ENCODE data around the gene PRPS2.

The PRPS2 gene
- total RNA-seq = 19.2 to 28.9 (median 20.5) reads per million in 3 donors

DNA sequence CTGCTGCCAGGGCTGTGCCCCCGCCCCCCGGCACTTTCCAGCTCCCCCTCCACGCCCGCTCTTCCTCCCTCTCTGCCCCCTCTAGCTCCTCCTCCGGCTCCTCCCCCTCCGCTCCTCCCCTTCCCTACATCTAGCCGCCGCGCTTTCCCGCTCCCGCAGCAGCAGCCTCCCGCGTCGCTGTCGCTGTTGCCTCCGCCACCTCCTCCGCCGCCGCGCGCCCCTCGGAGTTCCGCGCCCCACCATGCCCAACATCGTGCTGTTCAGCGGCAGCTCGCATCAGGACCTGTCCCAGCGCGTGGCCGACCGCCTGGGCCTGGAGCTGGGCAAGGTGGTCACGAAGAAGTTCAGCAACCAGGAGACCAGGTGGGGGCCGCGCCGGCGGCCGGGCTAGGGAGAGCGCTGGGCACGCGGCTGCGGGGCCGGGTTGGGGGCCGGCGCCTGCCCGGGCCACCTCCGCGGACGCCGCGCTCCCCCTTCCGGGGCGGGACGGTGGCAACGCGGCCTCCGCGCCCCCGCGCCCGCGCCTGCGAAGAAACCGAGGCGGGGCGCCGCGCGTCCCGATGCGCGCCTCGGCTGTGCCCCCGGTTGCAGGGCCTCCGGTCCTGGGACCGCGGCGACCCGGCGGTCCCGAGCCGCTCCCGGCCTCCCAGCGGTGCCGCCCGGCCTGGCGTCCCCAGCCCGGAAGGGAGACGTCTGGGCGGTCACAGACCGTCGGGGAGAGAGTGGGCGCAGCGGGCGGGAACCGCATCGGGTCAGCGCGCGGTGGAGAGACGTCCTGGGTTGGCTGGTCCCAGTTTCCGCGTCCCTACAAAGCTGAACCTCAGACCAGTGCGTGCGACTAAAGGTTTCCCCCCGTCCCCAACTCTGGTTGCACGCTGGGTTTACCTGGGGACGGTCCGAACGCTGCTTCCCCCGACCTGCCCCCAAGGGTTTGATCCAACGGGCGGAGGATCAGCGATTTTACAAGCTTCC is at the start of gene PRPS2:
TSS of gene PRPS2 (plus strand) at position 156 of the 972 bp plus-strand sequence. CDS start at position 242, 86 bp downstream.
- H3K27me3 ChIP-seq (replicated peaks; ENCODE audit: control insufficient read depth, insufficient read depth, low read length, poor library complexity, severe bottlenecking) = no peaks in the 10 kb centered on the region
- peak within 1 kb of the TSS; percentile 42 for H3K27ac ChIP-seq (ENCODE audit: insufficient read depth, low read length, poor library complexity, severe bottlenecking)

DNA sequence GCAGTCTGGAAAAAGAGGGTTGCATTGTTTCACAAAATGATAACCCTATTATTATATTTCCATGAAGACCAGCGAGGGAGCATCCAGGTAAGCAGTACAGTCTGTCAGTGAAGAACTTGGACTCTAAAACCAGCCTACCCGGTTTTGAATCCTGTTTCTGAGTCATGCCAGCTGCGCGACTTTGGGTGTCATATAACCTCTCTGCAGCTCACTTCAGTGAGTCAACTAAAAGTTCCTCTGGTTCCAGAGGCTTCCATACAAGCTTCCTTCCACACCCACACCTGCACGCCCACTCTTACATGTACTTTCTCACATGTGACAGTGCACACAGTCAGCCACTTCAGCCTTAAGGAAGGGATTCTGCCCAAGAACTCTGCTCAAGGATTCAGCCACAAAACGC is 49.8 kb upstream of the PRPS2 start:
- Histone ChIP-seq H3K9me3 (ENCODE audit: control insufficient read depth, low read length) (no peaks in the 10 kb centered on the region), H3K36me3 (ENCODE audit: control insufficient read depth, insufficient read depth, low read length) (no peaks in the 10 kb centered on the region), H3K27me3 (replicated peaks; ENCODE audit: control insufficient read depth, insufficient read depth, low read length, poor library complexity, severe bottlenecking) (no peaks in the 10 kb centered on the region), H3K27ac (ENCODE audit: insufficient read depth, low read length, poor library complexity, severe bottlenecking) (no peak overlapping the region), H3K4me1 (ENCODE audit: control insufficient read depth, insufficient read depth, low read length, poor library complexity, severe bottlenecking) (no peaks in the 10 kb centered on the region), H3K4me3 (ENCODE audit: insufficient read depth, low read depth, low read length, poor library complexity, severe bottlenecking) (no peak overlapping the region)
- DNase-seq = no peak

More for the DNA sequence above, at the start of gene PRPS2:
- H3K36me3 ChIP-seq (ENCODE audit: control insufficient read depth, insufficient read depth, low read length) = no peaks in the 10 kb centered on the region
- H3K9me3 ChIP-seq (ENCODE audit: control insufficient read depth, low read length) = no peaks in the 10 kb centered on the region
- DNase-seq = peak; percentile 43 to 57 (median 49)
- H3K4me1 ChIP-seq (ENCODE audit: control insufficient read depth, insufficient read depth, low read length, poor library complexity, severe bottlenecking) = no peaks in the 10 kb centered on the region
- peak within 1 kb of the TSS; percentile 69 for H3K4me3 ChIP-seq (ENCODE audit: insufficient read depth, low read depth, low read length, poor library complexity, severe bottlenecking)

DNA sequence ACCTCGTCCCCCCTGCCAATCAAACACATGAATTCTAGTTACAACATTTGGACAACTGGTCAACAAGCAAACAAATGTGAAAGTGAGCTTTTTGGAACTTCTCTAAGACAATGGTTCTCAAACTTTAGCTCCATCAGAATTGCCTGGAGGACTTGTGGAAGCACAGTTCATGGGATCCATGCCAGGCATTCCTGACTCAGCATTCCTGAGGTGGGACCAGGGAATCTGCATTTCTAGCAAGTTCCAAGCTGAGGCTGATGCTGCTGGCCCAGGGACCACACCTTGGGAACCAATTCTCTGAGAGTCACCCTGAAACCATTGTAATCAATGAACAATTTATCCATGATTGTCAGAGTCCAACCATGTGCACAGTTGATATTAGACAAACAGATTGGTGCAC is 43.8 kb upstream of the PRPS2 start:
- H3K9me3 ChIP-seq (ENCODE audit: control insufficient read depth, low read length) = no peaks in the 10 kb centered on the region
- H3K27me3 ChIP-seq (replicated peaks; ENCODE audit: control insufficient read depth, insufficient read depth, low read length, poor library complexity, severe bottlenecking) = no peaks in the 10 kb centered on the region
- no peaks in the 10 kb centered on the region for H3K36me3 ChIP-seq (ENCODE audit: control insufficient read depth, insufficient read depth, low read length)
- H3K27ac ChIP-seq (ENCODE audit: insufficient read depth, low read length, poor library complexity, severe bottlenecking) = no peak overlapping the region
- H3K4me3 ChIP-seq (ENCODE audit: insufficient read depth, low read depth, low read length, poor library complexity, severe bottlenecking) = no peak overlapping the region
- no peak for DNase-seq
- H3K4me1 ChIP-seq (ENCODE audit: control insufficient read depth, insufficient read depth, low read length, poor library complexity, severe bottlenecking) = no peaks in the 10 kb centered on the region

DNA sequence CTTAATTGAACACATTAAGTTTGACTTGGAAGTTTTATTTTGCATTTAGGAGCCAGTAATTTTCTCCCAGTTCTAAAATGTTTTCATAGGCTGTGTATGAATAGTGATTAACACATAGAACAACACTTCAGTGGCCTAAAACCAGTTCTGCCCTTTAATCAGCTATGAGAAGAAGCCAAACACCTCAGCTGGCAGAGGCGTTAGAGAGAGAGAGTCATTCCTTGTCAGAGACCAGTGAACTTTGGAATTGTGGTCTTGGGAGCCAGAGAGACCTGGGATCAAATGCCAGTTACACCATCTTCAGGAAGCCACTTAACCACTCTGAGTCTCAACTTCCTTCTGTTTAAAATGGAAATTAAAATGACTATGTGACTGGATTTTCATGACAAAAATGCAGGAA is 39.3 kb upstream of the PRPS2 start:
- H3K27me3 ChIP-seq (replicated peaks; ENCODE audit: control insufficient read depth, insufficient read depth, low read length, poor library complexity, severe bottlenecking) = no peaks in the 10 kb centered on the region
- H3K9me3 ChIP-seq (ENCODE audit: control insufficient read depth, low read length) = no peaks in the 10 kb centered on the region
- no peaks in the 10 kb centered on the region for H3K36me3 ChIP-seq (ENCODE audit: control insufficient read depth, insufficient read depth, low read length)
- DNase-seq = no peak
- H3K27ac ChIP-seq (ENCODE audit: insufficient read depth, low read length, poor library complexity, severe bottlenecking) = no peak overlapping the region
- no peaks in the 10 kb centered on the region for H3K4me1 ChIP-seq (ENCODE audit: control insufficient read depth, insufficient read depth, low read length, poor library complexity, severe bottlenecking)
- no peak overlapping the region for H3K4me3 ChIP-seq (ENCODE audit: insufficient read depth, low read depth, low read length, poor library complexity, severe bottlenecking)

DNA sequence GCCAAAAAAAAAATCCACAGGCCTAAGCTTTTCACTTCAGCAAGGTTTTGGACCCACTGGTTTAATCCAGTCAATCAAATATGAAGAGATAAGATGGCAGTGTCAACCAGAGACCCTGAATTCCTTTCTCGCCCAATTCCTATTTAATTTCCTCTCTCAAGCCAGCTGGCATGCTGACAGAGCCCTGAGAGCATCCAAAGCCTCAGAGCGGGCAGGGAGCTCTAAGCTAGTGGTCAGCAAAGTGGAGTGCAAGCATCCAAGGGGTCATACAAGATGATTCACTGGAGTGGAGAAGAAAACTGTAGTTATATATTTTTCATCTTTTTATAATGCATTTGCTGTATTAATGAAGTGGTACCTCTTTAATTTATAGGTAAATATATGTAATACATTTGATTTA is 37.8 kb upstream of the PRPS2 start:
- no peaks in the 10 kb centered on the region for H3K4me1 ChIP-seq (ENCODE audit: control insufficient read depth, insufficient read depth, low read length, poor library complexity, severe bottlenecking)
- H3K4me3 ChIP-seq (ENCODE audit: insufficient read depth, low read depth, low read length, poor library complexity, severe bottlenecking) = no peak overlapping the region
- no peaks in the 10 kb centered on the region for H3K9me3 ChIP-seq (ENCODE audit: control insufficient read depth, low read length)
- DNase-seq = no peak
- H3K27me3 ChIP-seq (replicated peaks; ENCODE audit: control insufficient read depth, insufficient read depth, low read length, poor library complexity, severe bottlenecking) = no peaks in the 10 kb centered on the region
- no peak overlapping the region for H3K27ac ChIP-seq (ENCODE audit: insufficient read depth, low read length, poor library complexity, severe bottlenecking)
- H3K36me3 ChIP-seq (ENCODE audit: control insufficient read depth, insufficient read depth, low read length) = no peaks in the 10 kb centered on the region

DNA sequence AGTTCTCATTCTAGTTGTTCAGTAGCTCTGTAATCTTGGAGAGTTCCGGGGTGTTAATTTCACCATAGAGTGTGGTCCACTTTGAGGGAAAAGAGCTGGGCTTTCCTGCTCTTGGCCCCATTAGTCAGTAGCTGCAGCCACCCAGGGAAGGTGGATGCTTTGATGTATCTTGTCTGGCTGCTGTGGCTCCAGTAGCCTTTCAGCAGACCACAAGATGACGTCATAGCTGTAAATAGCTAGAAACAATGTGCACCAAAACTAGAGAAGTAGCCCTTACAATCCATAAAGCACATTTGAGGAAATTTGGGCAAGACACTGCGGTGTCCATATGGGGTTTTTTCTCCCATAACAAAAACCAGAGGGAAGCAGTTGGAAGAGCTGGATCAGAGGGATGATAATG is 32.9 kb upstream of the PRPS2 start:
- Histone ChIP-seq H3K36me3 (ENCODE audit: control insufficient read depth, insufficient read depth, low read length) (no peaks in the 10 kb centered on the region), H3K27me3 (replicated peaks; ENCODE audit: control insufficient read depth, insufficient read depth, low read length, poor library complexity, severe bottlenecking) (no peaks in the 10 kb centered on the region), H3K27ac (ENCODE audit: insufficient read depth, low read length, poor library complexity, severe bottlenecking) (no peak overlapping the region), H3K4me1 (ENCODE audit: control insufficient read depth, insufficient read depth, low read length, poor library complexity, severe bottlenecking) (no peaks in the 10 kb centered on the region), H3K9me3 (ENCODE audit: control insufficient read depth, low read length) (no peaks in the 10 kb centered on the region), H3K4me3 (ENCODE audit: insufficient read depth, low read depth, low read length, poor library complexity, severe bottlenecking) (no peak overlapping the region)
- DNase-seq = no peak

DNA sequence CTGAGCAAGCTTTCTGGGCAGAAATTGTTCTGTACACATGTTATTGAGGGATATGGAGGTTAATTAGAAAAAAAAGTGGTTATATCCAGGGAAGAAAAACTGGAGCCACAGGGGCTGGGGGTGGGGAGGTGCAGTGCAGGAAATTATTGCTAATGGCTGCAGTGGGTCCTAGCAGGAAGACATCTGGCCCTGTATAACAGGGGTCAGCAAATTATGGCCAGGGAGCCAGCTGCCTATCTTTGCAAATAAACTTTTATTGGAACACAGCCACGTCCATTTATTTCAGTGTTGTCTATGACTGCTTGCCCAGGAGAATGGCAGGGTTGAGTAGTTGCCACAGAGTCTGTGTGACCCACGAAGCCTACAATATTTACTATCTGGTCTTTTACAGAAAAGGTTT is 23.4 kb upstream of the PRPS2 start:
- Histone ChIP-seq H3K27me3 (replicated peaks; ENCODE audit: control insufficient read depth, insufficient read depth, low read length, poor library complexity, severe bottlenecking) (no peaks in the 10 kb centered on the region), H3K9me3 (ENCODE audit: control insufficient read depth, low read length) (no peaks in the 10 kb centered on the region)
- no peak for DNase-seq

DNA sequence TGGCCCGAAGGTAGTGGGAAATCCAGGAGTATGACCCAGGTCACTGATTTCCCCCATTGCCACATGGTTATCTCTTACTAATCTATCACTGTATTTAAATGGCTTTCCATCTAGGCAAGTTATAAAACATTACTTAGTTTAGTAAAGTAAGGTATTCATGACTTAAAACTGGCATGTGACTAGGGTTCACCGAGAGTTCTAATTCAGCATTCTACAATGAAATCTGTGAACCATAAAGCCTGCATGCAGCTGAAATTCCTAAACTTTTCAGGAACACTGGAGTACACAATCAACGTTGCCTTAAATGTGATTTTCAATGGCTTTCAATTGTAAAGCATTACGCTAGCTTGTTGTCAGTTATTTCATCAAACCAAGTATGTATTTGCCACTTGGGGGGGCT is 22.7 kb upstream of the PRPS2 start:
- Histone ChIP-seq H3K4me3 (ENCODE audit: insufficient read depth, low read depth, low read length, poor library complexity, severe bottlenecking) (no peak overlapping the region), H3K27me3 (replicated peaks; ENCODE audit: control insufficient read depth, insufficient read depth, low read length, poor library complexity, severe bottlenecking) (no peaks in the 10 kb centered on the region), H3K9me3 (ENCODE audit: control insufficient read depth, low read length) (no peaks in the 10 kb centered on the region), H3K27ac (ENCODE audit: insufficient read depth, low read length, poor library complexity, severe bottlenecking) (no peak overlapping the region), H3K36me3 (ENCODE audit: control insufficient read depth, insufficient read depth, low read length) (no peaks in the 10 kb centered on the region), H3K4me1 (ENCODE audit: control insufficient read depth, insufficient read depth, low read length, poor library complexity, severe bottlenecking) (peaks cover 5% of the 10 kb centered on the region)
- no peak for DNase-seq

More for the DNA sequence above, 23.4 kb upstream of the PRPS2 start:
- no peak overlapping the region for H3K27ac ChIP-seq (ENCODE audit: insufficient read depth, low read length, poor library complexity, severe bottlenecking)
- H3K36me3 ChIP-seq (ENCODE audit: control insufficient read depth, insufficient read depth, low read length) = no peaks in the 10 kb centered on the region
- no peak overlapping the region for H3K4me3 ChIP-seq (ENCODE audit: insufficient read depth, low read depth, low read length, poor library complexity, severe bottlenecking)
- H3K4me1 ChIP-seq (ENCODE audit: control insufficient read depth, insufficient read depth, low read length, poor library complexity, severe bottlenecking) = peaks cover 5% of the 10 kb centered on the region

DNA sequence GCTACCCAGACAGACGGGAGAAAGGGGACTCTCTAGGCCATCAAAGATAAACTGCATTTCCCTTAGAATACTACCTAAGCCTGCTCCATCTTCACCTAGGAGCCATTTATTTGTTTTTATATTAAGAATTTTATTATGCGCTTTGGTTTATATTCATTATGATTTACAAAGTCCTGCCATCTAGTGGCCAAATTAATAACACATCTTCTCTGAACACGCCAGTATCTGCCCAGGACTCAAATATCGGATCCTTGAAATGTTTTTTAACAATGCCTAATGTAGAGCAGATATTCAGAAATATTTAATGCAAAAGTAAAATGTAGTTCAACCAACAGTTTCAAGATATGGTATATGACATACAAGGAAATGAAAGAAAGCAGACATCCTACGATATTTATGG is 20.8 kb upstream of the PRPS2 start:
- H3K9me3 ChIP-seq (ENCODE audit: control insufficient read depth, low read length) = no peaks in the 10 kb centered on the region
- H3K4me1 ChIP-seq (ENCODE audit: control insufficient read depth, insufficient read depth, low read length, poor library complexity, severe bottlenecking) = peaks cover 5% of the 10 kb centered on the region
- no peak for DNase-seq
- H3K36me3 ChIP-seq (ENCODE audit: control insufficient read depth, insufficient read depth, low read length) = no peaks in the 10 kb centered on the region
- H3K4me3 ChIP-seq (ENCODE audit: insufficient read depth, low read depth, low read length, poor library complexity, severe bottlenecking) = no peak overlapping the region
- no peaks in the 10 kb centered on the region for H3K27me3 ChIP-seq (replicated peaks; ENCODE audit: control insufficient read depth, insufficient read depth, low read length, poor library complexity, severe bottlenecking)
- no peak overlapping the region for H3K27ac ChIP-seq (ENCODE audit: insufficient read depth, low read length, poor library complexity, severe bottlenecking)

DNA sequence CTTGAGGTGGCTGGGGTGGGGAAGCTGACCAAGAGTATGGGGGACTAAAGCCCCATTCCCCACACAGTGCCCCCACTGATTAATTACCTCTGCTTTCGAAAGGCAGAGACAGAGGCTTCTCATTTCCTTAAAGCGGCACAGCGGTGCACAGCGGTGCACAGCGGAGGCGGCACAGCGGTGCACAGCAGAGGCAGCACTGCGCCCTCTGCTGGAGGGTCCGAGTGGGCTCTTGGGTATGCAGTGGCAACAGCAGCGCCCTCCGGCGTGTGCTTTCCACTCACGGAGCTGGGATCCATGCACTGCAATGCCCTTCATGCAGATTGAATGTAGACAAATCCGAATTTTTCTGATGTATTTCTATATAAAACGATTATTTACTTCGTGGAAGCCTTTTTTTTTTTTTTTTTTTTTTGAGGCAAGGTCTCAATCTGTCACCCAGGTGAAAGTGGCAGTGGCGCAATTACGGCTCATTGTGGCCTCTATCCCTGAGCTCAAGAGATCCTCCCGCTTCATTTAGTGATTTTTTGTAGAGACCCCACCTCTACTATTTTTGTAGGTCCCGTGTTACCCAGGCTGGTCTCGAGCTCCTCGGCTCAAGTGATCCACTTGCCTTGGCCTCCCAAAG is 19.7 kb upstream of the PRPS2 start:
- Histone ChIP-seq H3K27ac (ENCODE audit: insufficient read depth, low read length, poor library complexity, severe bottlenecking) (no peak overlapping the region), H3K27me3 (replicated peaks; ENCODE audit: control insufficient read depth, insufficient read depth, low read length, poor library complexity, severe bottlenecking) (no peaks in the 10 kb centered on the region), H3K4me1 (ENCODE audit: control insufficient read depth, insufficient read depth, low read length, poor library complexity, severe bottlenecking) (peaks cover 5% of the 10 kb centered on the region), H3K9me3 (ENCODE audit: control insufficient read depth, low read length) (no peaks in the 10 kb centered on the region), H3K4me3 (ENCODE audit: insufficient read depth, low read depth, low read length, poor library complexity, severe bottlenecking) (no peak overlapping the region), H3K36me3 (ENCODE audit: control insufficient read depth, insufficient read depth, low read length) (no peaks in the 10 kb centered on the region)
- DNase-seq = peak; percentile 29 to 48 (median 37)
